HCT116 (cell line): ENCODE data around the gene LMAN2L. TPM values are rescaled to one million over a fixed set of nuclear protein-coding genes. Genes with fewer than 3 reads are reported as not detected.

Source experiments
- ATAC-seq: fragments of 200-7000 bp; cut with Tn5 transposase; 2 replicates; pipeline ENCODE4 v1.9.1; 2020; ENCODE audit warnings: mild to moderate bottlenecking, moderate library complexity
- BruUV-seq: library from RNA; stranded (reverse); fragments of 400-500 nt; replicated peaks from 2 replicates; lab custom pipeline; 2021; lab: Mats Ljungman, UMichigan
- CTCF ChIA-PET: fragments of 300-600 bp; sonication (Branson Sonifier 250); formaldehyde crosslinking; loops from one replicate; lab custom pipeline; 2021; ENCODE audit warnings: antibody characterized with exemption; lab: Charles Lee
- POLR2A ChIA-PET: fragments of 300-600, 350-600 bp; sonication (Branson Sonifier 250); formaldehyde crosslinking; loops from one replicate; lab custom pipeline; 2021; ENCODE audit warnings: antibody characterized with exemption; lab: Charles Lee
- RAD21 ChIA-PET, 2 experiments: fragments of 300-600 bp; sonication (Branson Sonifier 250); formaldehyde crosslinking; loops; one replicate each; lab custom pipeline; 2023; ENCODE audit warnings: low total read pairs in 2 of 2; ENCODE audit not compliant: uncharacterized antibody in 2 of 2, unreplicated experiment in 2 of 2, low non-redundant PET in 1 of 2; lab: Charles Lee
- DNase-seq: peaks from one replicate; pipeline ENCODE4 v3.0.0-alpha.2; 2010; ENCODE audit warnings: low read depth, low spot score
- H2AFZ ChIP-seq: fragments of 200-600 bp; shearing (Covaris generic), sonication (generic); 2 replicates; pipeline ENCODE4 v1.6.1; 2017; ENCODE audit warnings: low read depth, mixed run types, mixed read lengths, antibody characterized with exemption, low read length; ENCODE audit not compliant: poor library complexity, severe bottlenecking
- H3K27ac ChIP-seq: 2 replicates; pipeline ENCODE4 v1.5.1; 2012; ENCODE audit warnings: low read depth, low read length
- H3K27me3 ChIP-seq: fragments of 200-600 bp; sonication (generic); 2 replicates; pipeline ENCODE4 v1.6.1; 2016; ENCODE audit warnings: mixed run types, low read length, mixed read lengths; ENCODE audit not compliant: insufficient read depth
- H3K36me3 ChIP-seq, 2 experiments: fragments of 200-500 bp in 1 of 2; fragments of 200-600 bp in 1 of 2; sonication (Bioruptor generic) in 1 of 2; sonication (generic) in 1 of 2; 2 replicates each; pipeline versions ENCODE4 v1.5.1 to v1.6.1; 2014 to 2016; ENCODE audit warnings: low read length in 2 of 2, inconsistent platforms in 1 of 2, mixed read lengths in 1 of 2, mixed run types in 1 of 2; ENCODE audit not compliant: insufficient read depth in 2 of 2, control insufficient read depth in 1 of 2
- H3K4me1 ChIP-seq, 2 experiments: fragments of 200-600 bp in 1 of 2; sonication (generic) in 1 of 2; 2 replicates each; pipeline versions ENCODE4 v1.5.1 to v1.6.1; 2012 to 2017; ENCODE audit warnings: low read length in 2 of 2, inconsistent platforms in 1 of 2, mild to moderate bottlenecking in 1 of 2, mixed read lengths in 1 of 2, mixed run types in 1 of 2, moderate library complexity in 1 of 2; ENCODE audit not compliant: insufficient read depth in 2 of 2, control insufficient read depth in 1 of 2
- H3K4me2 ChIP-seq: fragments of 200-600 bp; sonication (generic); 2 replicates; pipeline ENCODE4 v1.6.1; 2017; ENCODE audit warnings: mixed run types, low read length, mixed read lengths
- H3K4me3 ChIP-seq, 2 experiments: fragments of 200-600 bp in 1 of 2; sonication (generic) in 1 of 2; replicated peaks in 1 of 2; 2 replicates each; pipeline ENCODE4 v1.5.1; 2011 to 2016; ENCODE audit warnings: low read length in 2 of 2, control low read depth in 1 of 2, low read depth in 1 of 2, mild to moderate bottlenecking in 1 of 2, mixed read lengths in 1 of 2, mixed run types in 1 of 2
- H3K79me2 ChIP-seq: fragments of 200-600 bp; sonication (generic); 2 replicates; pipeline ENCODE4 v1.6.1; 2017; ENCODE audit warnings: mild to moderate bottlenecking, mixed run types, low read length, moderate library complexity, mixed read lengths; ENCODE audit not compliant: insufficient read depth
- H3K9ac ChIP-seq: fragments of 200-600 bp; sonication (generic); 2 replicates; pipeline ENCODE4 v1.6.1; 2016; ENCODE audit warnings: low read length, mixed read lengths
- H3K9me2 ChIP-seq: fragments of 200-600 bp; sonication (generic), shearing (Covaris generic); 2 replicates; pipeline ENCODE4 v1.6.1; 2017; ENCODE audit warnings: mixed run types, mild to moderate bottlenecking, moderate library complexity; ENCODE audit not compliant: insufficient read depth
- H3K9me3 ChIP-seq, 2 experiments: fragments of 200-500 bp in 1 of 2; fragments of 200-600 bp in 1 of 2; sonication (Bioruptor generic) in 1 of 2; sonication (generic) in 1 of 2; 2 replicates each; pipeline ENCODE4 v1.6.1; 2014 to 2017; ENCODE audit warnings: low read length in 2 of 2, mixed read lengths in 2 of 2, inconsistent platforms in 1 of 2, low read depth in 1 of 2, mild to moderate bottlenecking in 1 of 2, mixed run types in 1 of 2, moderate library complexity in 1 of 2; ENCODE audit not compliant: control insufficient read depth in 1 of 2, insufficient read depth in 1 of 2
- H4K20me1 ChIP-seq: fragments of 200-600 bp; sonication (generic), shearing (Covaris generic); 2 replicates; pipeline ENCODE4 v1.6.1; 2017; ENCODE audit warnings: mixed run types, mild to moderate bottlenecking, moderate library complexity; ENCODE audit not compliant: insufficient read depth
- ATF3 ChIP-seq: IDR thresholded peaks from 2 replicates; pipeline ENCODE4 v1.6.1; 2012
- EGR1 ChIP-seq: IDR thresholded peaks from 2 replicates; pipeline ENCODE4 v1.6.1; 2012; ENCODE audit warnings: low read depth
- ELF1 ChIP-seq: IDR thresholded peaks from 2 replicates; pipeline ENCODE4 v1.6.1; 2012; ENCODE audit warnings: low read depth, borderline replicate concordance
- EZH2 ChIP-seq: fragments of 200-600 bp; sonication (generic); IDR thresholded peaks from 2 replicates; pipeline ENCODE4 v1.6.1; 2017; ENCODE audit warnings: antibody characterized with exemption, mixed run types
- EZH2phosphoT487 ChIP-seq: fragments of 200-600 bp; IDR thresholded peaks from 2 replicates; pipeline ENCODE4 v1.6.1; 2018; ENCODE audit warnings: antibody characterized with exemption, borderline replicate concordance
- FOSL1 ChIP-seq: IDR thresholded peaks from 2 replicates; pipeline ENCODE4 v1.6.1; 2012; ENCODE audit warnings: low read depth
- JUND ChIP-seq: IDR thresholded peaks from 2 replicates; pipeline ENCODE4 v1.6.1; 2012
- POLR2A ChIP-seq: IDR thresholded peaks from 2 replicates; pipeline ENCODE4 v1.7.0; 2011; ENCODE audit warnings: borderline replicate concordance; ENCODE audit not compliant: insufficient read depth, insufficient read length; ENCODE audit errors: extremely low read depth
- POLR2AphosphoS5 ChIP-seq: IDR thresholded peaks from 2 replicates; pipeline ENCODE4 v1.6.1; 2011; ENCODE audit warnings: mild to moderate bottlenecking, low read depth, low read length, moderate library complexity
- REST ChIP-seq: IDR thresholded peaks from 2 replicates; pipeline ENCODE4 v1.6.1; 2012; ENCODE audit warnings: low read depth
- YY1 ChIP-seq: IDR thresholded peaks from 2 replicates; pipeline ENCODE4 v1.6.1; 2011; ENCODE audit warnings: low read length, low read depth, moderate library complexity, mild to moderate bottlenecking; ENCODE audit not compliant: insufficient replicate concordance; ENCODE audit errors: extremely low read depth
- ZBTB33 ChIP-seq: IDR thresholded peaks from 2 replicates; pipeline ENCODE4 v1.6.1; 2011; ENCODE audit warnings: mild to moderate bottlenecking, low read length, moderate library complexity; ENCODE audit not compliant: insufficient replicate concordance; ENCODE audit errors: extremely low read depth
- ZFX ChIP-seq: fragments of 450-650 bp; IDR thresholded peaks from 2 replicates; pipeline ENCODE4 v1.6.1; 2017
- intact Hi-C: fragments of 100-400 bp; cut with micrococcal nuclease; formaldehyde crosslinking; loops from 2 replicates; pipeline ENCODE4 v1.10.0; 2022
- total RNA-seq: library from RNA; stranded (reverse); gene quantifications from one replicate; pipeline ENCODE4 v1.2.1, GENCODE V29; 2021; ENCODE audit not compliant: unreplicated experiment

LMAN2L gene
- total RNA-seq, 1 experiment from 2014 or later, result 15.2 TPM

GRCh38 chr2:96683307-96683706 lies 56.6 kb downstream of the LMAN2L start:
- Histone ChIP-seq H3K79me2 (no peaks in the 10 kb centered on the region), H2AFZ (no peak overlapping the region), H3K27ac (no peak overlapping the region), H3K9me2 (no peaks in the 10 kb centered on the region), H4K20me1 (no peaks in the 10 kb centered on the region), H3K9me3 (no peaks in the 10 kb centered on the region), H3K4me2 (no peak overlapping the region), H3K36me3 (no peaks in the 10 kb centered on the region), H3K9ac (no peak overlapping the region), H3K27me3 (no peaks in the 10 kb centered on the region), H3K4me1 (no peaks in the 10 kb centered on the region), H3K4me3 (no peak overlapping the region)
- ChIA-PET RAD21 (no interaction called here), CTCF (no interaction called here), POLR2A (no interaction called here)
- no TSS peak for BruUV-seq
- TF ChIP-seq POLR2A (no peak), ATF3 (no peak), JUND (no peak), EZH2 (no peak), EZH2phosphoT487 (no peak), YY1 (no peak), ZBTB33 (no peak), POLR2AphosphoS5 (no peak), ELF1 (no peak)
- DNase-seq (no peak), ATAC-seq (no peak)
- intact Hi-C loops, result no loop called here

- Histone ChIP-seq H3K4me1 (no peaks in the 10 kb centered on the region), H3K79me2 (no peaks in the 10 kb centered on the region), H3K9me3 (no peaks in the 10 kb centered on the region), H3K27ac (no peak overlapping the region), H3K9ac (no peak overlapping the region), H2AFZ (no peak overlapping the region), H4K20me1 (no peaks in the 10 kb centered on the region), H3K36me3 (no peaks in the 10 kb centered on the region), H3K9me2 (no peaks in the 10 kb centered on the region), H3K4me3 (no peak overlapping the region), H3K27me3 (no peaks in the 10 kb centered on the region), H3K4me2 (no peak overlapping the region)
- DNase-seq (no peak), ATAC-seq (no peak)
- intact Hi-C loops, result no loop called here
- BruUV-seq, result no TSS peak
- POLR2A ChIA-PET, result no interaction called here
- TF ChIP-seq ZFX (no peak), EZH2phosphoT487 (no peak), REST (no peak), EGR1 (no peak), FOSL1 (no peak), ELF1 (no peak), ZBTB33 (no peak)
- RAD21 ChIA-PET, result no interaction called here
- CTCF ChIA-PET, result no interaction called here
Measured at GRCh38 chr2:96681540-96681939, 58.3 kb downstream of the LMAN2L start.
